Measurements from ENCODE around the gene MEF2A. TPM values are rescaled to one million over a fixed set of nuclear protein-coding genes. Genes with fewer than 3 reads are reported as not detected.

The MEF2A gene
- 10.2 to 17.4 TPM (median 15.7 TPM) in 5 replicates for total RNA-seq (2022; extraction: Qiagen RNA extraction; ENCODE audit: low read depth)

DNA sequence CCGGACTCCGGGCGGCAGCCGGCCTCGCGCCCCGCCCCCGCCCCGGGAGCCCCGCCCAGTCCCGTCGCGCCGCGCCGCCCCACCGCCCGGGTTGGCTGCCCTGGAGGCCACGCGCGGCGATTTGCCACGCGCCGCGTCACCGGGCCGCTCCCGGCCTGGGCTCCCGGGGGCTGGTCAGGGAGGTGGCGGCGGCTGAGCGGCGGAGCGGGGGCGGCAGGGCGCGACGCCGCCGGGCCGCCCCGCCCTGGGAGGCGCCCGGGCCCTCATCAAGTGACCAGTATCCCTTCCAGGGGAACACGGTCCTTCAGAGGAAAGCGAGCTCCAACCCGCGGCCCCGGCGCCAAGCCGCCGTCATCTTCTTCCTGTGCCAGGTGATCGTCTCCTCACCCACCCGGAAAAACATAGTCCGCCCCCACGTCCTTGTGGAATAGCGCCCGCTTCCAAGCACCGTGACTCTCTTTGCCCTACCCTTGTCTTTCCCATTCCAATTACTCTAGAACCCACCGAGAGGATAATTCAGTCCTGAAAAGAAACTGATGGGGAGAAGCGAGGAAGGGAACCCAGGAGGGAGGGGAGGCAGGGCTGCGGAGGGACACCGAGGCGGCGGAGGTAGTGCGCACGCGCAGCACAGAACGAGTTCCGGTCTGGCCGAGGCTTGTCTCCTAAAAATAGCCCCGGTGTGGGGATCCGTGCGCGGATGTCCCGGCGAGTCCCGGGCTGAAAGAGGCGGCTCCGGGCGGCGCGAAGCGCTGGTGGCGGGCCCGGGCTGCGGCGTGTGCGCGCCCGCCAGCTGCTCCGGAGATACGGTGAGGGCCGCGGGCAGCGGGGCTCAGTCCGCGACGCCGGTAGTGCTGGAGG lies at the start of gene MEF2A:
TSS of gene MEF2A (plus strand) at position 686 of the 858 bp plus-strand sequence. CDS start 67,136 bp downstream, outside the sequence.

DNA sequence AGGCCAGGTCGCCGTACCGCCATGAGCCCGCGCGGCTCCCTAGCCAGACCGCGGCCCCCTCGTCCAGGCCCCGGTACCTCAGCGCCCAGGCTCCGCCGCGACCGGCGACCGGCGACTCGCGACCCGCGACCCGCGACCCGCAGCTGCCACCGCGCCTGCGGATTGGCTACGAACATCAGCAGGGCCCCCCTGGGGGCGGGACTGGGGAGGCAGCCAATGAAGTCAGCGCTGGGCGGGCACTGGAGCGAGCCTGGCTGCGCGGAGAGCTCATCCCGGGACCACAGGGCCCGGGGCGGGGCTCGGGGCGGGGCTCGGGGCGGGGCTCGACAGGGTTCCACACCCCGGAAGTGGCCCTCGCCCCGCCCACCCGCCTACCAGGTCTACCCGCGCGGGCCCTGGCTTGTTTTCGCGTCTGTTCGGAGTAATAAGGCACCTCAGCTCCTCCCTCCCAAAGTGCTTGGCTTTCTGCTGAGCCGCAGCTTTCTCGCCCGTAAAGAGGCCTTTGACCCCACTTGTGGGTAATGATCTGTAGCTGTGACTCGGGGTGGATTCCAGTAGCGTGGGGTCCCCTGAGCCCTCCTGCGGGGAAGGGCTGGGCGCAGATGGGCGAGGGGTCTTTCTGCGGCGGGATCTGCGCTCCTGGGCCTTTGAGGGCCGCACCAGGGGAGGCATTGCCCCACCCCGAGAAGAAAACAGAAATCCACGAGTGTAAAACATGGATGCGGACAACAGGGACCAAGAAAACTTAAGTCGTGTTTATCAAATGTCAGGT lies 167.7 kb downstream of the MEF2A start, which contains the start of gene LYSMD4:
TSS of gene LYSMD4 (minus strand) at position 170 of the 772 bp plus-strand sequence. CDS start 1,438 bp downstream, outside the sequence.

Other genes with a start within 250 kb of the MEF2A start
- gene LYSMD4, start 167.5 kb downstream of the MEF2A start, total RNA-seq (2022; extraction: Qiagen RNA extraction; ENCODE audit: low read depth) = 3.4 to 5.5 TPM (median 4.4 TPM) in 5 replicates